MM.1S (cell line): Measurements from ENCODE around the gene KHDRBS2.

Source experiments
- EZH2 ChIP-seq: fragments of 300-600 bp; sonication (generic); optimal IDR thresholded peaks from 2 replicates; pipeline ENCODE3; 2017; ENCODE audit warnings: low read depth, mild to moderate bottlenecking, antibody characterized with exemption, low read length, mixed read lengths
- TF ChIP-seq, protein P1 (sequence below): fragments of 300-600 bp; sonication (generic); IDR thresholded peaks from 2 replicates; pipeline ENCODE4 v1.5.1; 2016; ENCODE audit warnings: antibody characterized with exemption, low read length, mixed read lengths

DNA sequence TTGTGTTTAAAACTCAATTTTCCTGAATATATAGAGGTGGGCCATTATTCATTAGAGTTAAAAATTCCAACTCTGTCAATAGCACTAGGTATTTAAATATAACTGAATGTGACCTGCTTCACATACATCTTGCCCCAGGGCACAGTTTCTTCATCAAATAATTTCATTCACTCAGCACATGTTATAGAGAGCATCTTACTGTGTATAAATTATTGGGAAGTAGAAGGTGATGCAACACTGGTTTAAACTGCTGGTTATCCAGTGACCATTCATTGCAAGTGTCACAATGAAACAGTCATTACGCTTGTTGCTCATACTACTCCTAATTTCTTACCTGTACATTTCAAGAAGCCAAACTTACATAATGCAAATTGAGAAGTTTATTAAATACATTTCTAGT lies 93.4 kb downstream of the KHDRBS2 start:
- TF ChIP-seq, protein P1, sequence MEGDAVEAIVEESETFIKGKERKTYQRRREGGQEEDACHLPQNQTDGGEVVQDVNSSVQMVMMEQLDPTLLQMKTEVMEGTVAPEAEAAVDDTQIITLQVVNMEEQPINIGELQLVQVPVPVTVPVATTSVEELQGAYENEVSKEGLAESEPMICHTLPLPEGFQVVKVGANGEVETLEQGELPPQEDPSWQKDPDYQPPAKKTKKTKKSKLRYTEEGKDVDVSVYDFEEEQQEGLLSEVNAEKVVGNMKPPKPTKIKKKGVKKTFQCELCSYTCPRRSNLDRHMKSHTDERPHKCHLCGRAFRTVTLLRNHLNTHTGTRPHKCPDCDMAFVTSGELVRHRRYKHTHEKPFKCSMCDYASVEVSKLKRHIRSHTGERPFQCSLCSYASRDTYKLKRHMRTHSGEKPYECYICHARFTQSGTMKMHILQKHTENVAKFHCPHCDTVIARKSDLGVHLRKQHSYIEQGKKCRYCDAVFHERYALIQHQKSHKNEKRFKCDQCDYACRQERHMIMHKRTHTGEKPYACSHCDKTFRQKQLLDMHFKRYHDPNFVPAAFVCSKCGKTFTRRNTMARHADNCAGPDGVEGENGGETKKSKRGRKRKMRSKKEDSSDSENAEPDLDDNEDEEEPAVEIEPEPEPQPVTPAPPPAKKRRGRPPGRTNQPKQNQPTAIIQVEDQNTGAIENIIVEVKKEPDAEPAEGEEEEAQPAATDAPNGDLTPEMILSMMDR: no peak
- TF ChIP-seq EZH2: no peak
